Posterior cingulate gyrus (tissue), 11 donors: ENCODE data around the gene CAMK2D.

ENCODE experiments used
- DNase-seq, 10 donors: peaks; one replicate each; pipeline versions ENCODE4 v3.0.0 to v3.0.0-alpha.2; 2020 to 2021; ENCODE audit warnings: mixed read lengths in 3 of 10
- intact Hi-C: fragments of 100-400 bp; cut with DNase I; formaldehyde crosslinking; loops from one replicate; pipeline ENCODE4 v1.15.1; 2023

CAMK2D gene

GRCh38 chr4:113582737-113583136, 178.8 kb downstream of the CAMK2D start:
- DNase-seq: no peak
- intact Hi-C loops: no loop called here

GRCh38 chr4:113579360-113579759, 182.2 kb downstream of the CAMK2D start:
- intact Hi-C loops: no loop called here
- DNase-seq: no peak

- intact Hi-C loops: no loop called here
- no peak for DNase-seq
These were observed 184.4 kb downstream of the CAMK2D start for GRCh38 chr4:113576947-113577678.

- intact Hi-C loops: no loop called here
- DNase-seq: no peak
These were observed 186.1 kb downstream of the CAMK2D start for GRCh38 chr4:113575401-113575800.

- no peak for DNase-seq
- intact Hi-C loops: no loop called here
These were observed 186.9 kb downstream of the CAMK2D start for GRCh38 chr4:113574636-113575103.

- intact Hi-C loops: no loop called here
- no peak for DNase-seq
These were observed 188.9 kb downstream of the CAMK2D start for GRCh38 chr4:113572620-113573019.

- DNase-seq: no peak
- intact Hi-C loops: no loop called here
These were observed 195.3 kb downstream of the CAMK2D start for GRCh38 chr4:113566015-113566795.

- no peak for DNase-seq
- intact Hi-C loops: no loop called here
These were observed 195.9 kb downstream of the CAMK2D start for GRCh38 chr4:113565702-113566012.

GRCh38 chr4:113564493-113564892, 197.0 kb downstream of the CAMK2D start:
- no peak for DNase-seq
- intact Hi-C loops: no loop called here

GRCh38 chr4:113563691-113564378, 197.7 kb downstream of the CAMK2D start:
- intact Hi-C loops: no loop called here
- DNase-seq: no peak

GRCh38 chr4:113561758-113562157, 199.8 kb downstream of the CAMK2D start:
- no peak for DNase-seq
- intact Hi-C loops: no loop called here

GRCh38 chr4:113561092-113561491, 200.4 kb downstream of the CAMK2D start:
- intact Hi-C loops: no loop called here
- DNase-seq: no peak

GRCh38 chr4:113560579-113560978, 201.0 kb downstream of the CAMK2D start:
- intact Hi-C loops: no loop called here
- no peak for DNase-seq

GRCh38 chr4:113559947-113560346, 201.6 kb downstream of the CAMK2D start:
- no peak for DNase-seq
- intact Hi-C loops: no loop called here

GRCh38 chr4:113556382-113557134, 205.0 kb downstream of the CAMK2D start:
- DNase-seq: no peak
- intact Hi-C loops: no loop called here

- DNase-seq: no peak
- intact Hi-C loops: no loop called here
These were observed 205.7 kb downstream of the CAMK2D start for GRCh38 chr4:113555868-113556267.

GRCh38 chr4:113553082-113553481, 208.5 kb downstream of the CAMK2D start:
- intact Hi-C loops: no loop called here
- DNase-seq: no peak

GRCh38 chr4:113550510-113550909, 211.0 kb downstream of the CAMK2D start:
- intact Hi-C loops: no loop called here

GRCh38 chr4:113548303-113548702, 213.2 kb downstream of the CAMK2D start:
- no peak for DNase-seq
- intact Hi-C loops: loop anchor here (2.0 kb wide), 1 partner anchor 154 kb away; no protein-coding TSS in a partner anchor

More at GRCh38 chr4:113550510-113550909, 211.0 kb downstream of the CAMK2D start:
- no peak for DNase-seq

- intact Hi-C loops: loop anchor here (1.0 to 2.0 kb wide), 2 partner anchors 153 to 214 kb away; partner anchors contain the start of gene CAMK2D
These were observed 214.0 kb downstream of the CAMK2D start for GRCh38 chr4:113547487-113548042.

More at GRCh38 chr4:113547487-113548042, 214.0 kb downstream of the CAMK2D start:
- DNase-seq: peak; percentile 51 to 96 (median 80)
